ENCODE results near the gene DEPDC7.
"Not testable (repeated sequence)": the region's sequence is repeated elsewhere in the genome, so short reads cannot be mapped to it uniquely, and the experiment has no call there.

DEPDC7 gene

GRCh38 chr11:33015621-33016551, at the start of gene DEPDC7:
DEPDC7 (plus strand) TSS chr11:33015878; CDS start chr11:33015956, 78 bp downstream.
- DNase-seq, result no peak

GRCh38 chr11:32968541-32968940, 47.1 kb upstream of the DEPDC7 start:
- no peak for DNase-seq

GRCh38 chr11:32972233-32972632, 43.4 kb upstream of the DEPDC7 start:
- DNase-seq, result not testable (repeated sequence)

- no peak for DNase-seq
Measured at GRCh38 chr11:32972781-32973180, 42.9 kb upstream of the DEPDC7 start.

GRCh38 chr11:32982626-32983025, 33.1 kb upstream of the DEPDC7 start:
- DNase-seq, result no peak

- DNase-seq, result no peak
Measured at GRCh38 chr11:32983506-32983905, 32.2 kb upstream of the DEPDC7 start.

- no peak for DNase-seq
Measured at GRCh38 chr11:32985600-32985999, 30.1 kb upstream of the DEPDC7 start.

GRCh38 chr11:32987851-32988250, 27.8 kb upstream of the DEPDC7 start:
- DNase-seq, result no peak

GRCh38 chr11:32990481-32990880, 25.2 kb upstream of the DEPDC7 start:
- DNase-seq, result no peak

GRCh38 chr11:32991427-32991826, 24.3 kb upstream of the DEPDC7 start:
- DNase-seq, result no peak

- DNase-seq, result no peak
Measured at GRCh38 chr11:32991898-32992297, 23.8 kb upstream of the DEPDC7 start.

- no peak for DNase-seq
Measured at GRCh38 chr11:33000181-33000580, 15.5 kb upstream of the DEPDC7 start.

- no peak for DNase-seq
Measured at GRCh38 chr11:33001281-33001680, 14.4 kb upstream of the DEPDC7 start.

GRCh38 chr11:33001751-33002542, 13.7 kb upstream of the DEPDC7 start:
- DNase-seq, result no peak

GRCh38 chr11:33005175-33005574, 10.5 kb upstream of the DEPDC7 start:
- DNase-seq, result no peak

- DNase-seq, result no peak
Measured at GRCh38 chr11:33006010-33006409, 9.7 kb upstream of the DEPDC7 start.

- no peak for DNase-seq
Measured at GRCh38 chr11:33013755-33014154, 1.9 kb upstream of the DEPDC7 start.

- no peak for DNase-seq
Measured at GRCh38 chr11:33016654-33017053, 976 bp downstream of the DEPDC7 start.

GRCh38 chr11:33017478-33017877, 1.8 kb downstream of the DEPDC7 start:
- DNase-seq, result no peak

- DNase-seq, result no peak
Measured at GRCh38 chr11:33017965-33018364, 2.3 kb downstream of the DEPDC7 start.

GRCh38 chr11:33018840-33019239, 3.2 kb downstream of the DEPDC7 start:
- no peak for DNase-seq

- DNase-seq, result no peak
Measured at GRCh38 chr11:33021501-33021900, 5.8 kb downstream of the DEPDC7 start.

- no peak for DNase-seq
Measured at GRCh38 chr11:33021937-33022336, 6.3 kb downstream of the DEPDC7 start.

GRCh38 chr11:33025339-33025722, 9.7 kb downstream of the DEPDC7 start:
- no peak for DNase-seq
